Measurements from ENCODE around the gene FICD. TPM values are rescaled to one million over a fixed set of nuclear protein-coding genes. Genes with fewer than 3 reads are reported as not detected.
A peak's percentile ranks its signal among the peaks of the same experiment; 100 is the strongest.
"Not testable (repeated sequence)": the region's sequence is repeated elsewhere in the genome, so short reads cannot be mapped to it uniquely, and the experiment has no call there.

The FICD gene
- total and polyA plus RNA-seq, 9 of the 15 experiments (the other 6 are each of a cell fraction or from before 2014, with no cell fraction given) = 0.88 to 4.5 (median 1.9) TPM

DNA sequence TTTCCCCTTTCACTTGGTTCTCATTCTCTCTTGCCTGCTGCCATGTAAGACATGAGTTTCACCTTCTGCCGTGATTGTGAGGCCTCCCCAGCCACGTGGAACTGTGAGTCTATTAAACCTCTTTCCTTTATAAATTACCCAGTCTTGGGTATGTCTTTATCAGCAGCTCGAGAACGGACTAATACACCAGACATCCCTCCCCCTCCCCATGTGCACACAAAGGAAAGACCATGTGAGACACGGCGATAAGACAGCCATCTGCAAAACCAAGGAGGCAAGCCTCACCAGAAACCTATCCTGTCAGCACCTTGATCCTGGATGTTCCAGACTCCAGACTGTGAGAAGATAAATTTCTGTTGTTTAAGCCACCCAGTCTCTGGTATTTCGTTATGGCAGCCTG is 29.7 kb upstream of the FICD start (continued):
- TF ChIP-seq, protein P1, sequence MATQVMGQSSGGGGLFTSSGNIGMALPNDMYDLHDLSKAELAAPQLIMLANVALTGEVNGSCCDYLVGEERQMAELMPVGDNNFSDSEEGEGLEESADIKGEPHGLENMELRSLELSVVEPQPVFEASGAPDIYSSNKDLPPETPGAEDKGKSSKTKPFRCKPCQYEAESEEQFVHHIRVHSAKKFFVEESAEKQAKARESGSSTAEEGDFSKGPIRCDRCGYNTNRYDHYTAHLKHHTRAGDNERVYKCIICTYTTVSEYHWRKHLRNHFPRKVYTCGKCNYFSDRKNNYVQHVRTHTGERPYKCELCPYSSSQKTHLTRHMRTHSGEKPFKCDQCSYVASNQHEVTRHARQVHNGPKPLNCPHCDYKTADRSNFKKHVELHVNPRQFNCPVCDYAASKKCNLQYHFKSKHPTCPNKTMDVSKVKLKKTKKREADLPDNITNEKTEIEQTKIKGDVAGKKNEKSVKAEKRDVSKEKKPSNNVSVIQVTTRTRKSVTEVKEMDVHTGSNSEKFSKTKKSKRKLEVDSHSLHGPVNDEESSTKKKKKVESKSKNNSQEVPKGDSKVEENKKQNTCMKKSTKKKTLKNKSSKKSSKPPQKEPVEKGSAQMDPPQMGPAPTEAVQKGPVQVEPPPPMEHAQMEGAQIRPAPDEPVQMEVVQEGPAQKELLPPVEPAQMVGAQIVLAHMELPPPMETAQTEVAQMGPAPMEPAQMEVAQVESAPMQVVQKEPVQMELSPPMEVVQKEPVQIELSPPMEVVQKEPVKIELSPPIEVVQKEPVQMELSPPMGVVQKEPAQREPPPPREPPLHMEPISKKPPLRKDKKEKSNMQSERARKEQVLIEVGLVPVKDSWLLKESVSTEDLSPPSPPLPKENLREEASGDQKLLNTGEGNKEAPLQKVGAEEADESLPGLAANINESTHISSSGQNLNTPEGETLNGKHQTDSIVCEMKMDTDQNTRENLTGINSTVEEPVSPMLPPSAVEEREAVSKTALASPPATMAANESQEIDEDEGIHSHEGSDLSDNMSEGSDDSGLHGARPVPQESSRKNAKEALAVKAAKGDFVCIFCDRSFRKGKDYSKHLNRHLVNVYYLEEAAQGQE (IDR thresholded peaks at IDR 0.05; ENCODE audit: borderline replicate concordance) = peak; percentile 47; the same call in 1 of the 2 replicates
- TF ChIP-seq, protein P1 (CRISPR knock-in tag; IDR thresholded peaks at IDR 0.05; ENCODE audit: low read depth) = not testable (repeated sequence)
- peak; percentile 77; the same call in 1 of the 2 replicates for TF ChIP-seq ZKSCAN8 (CRISPR knock-in tag; IDR thresholded peaks at IDR 0.05)
- TF ChIP-seq MITF (IDR thresholded peaks at IDR 0.05) = peak; percentile 44; the same call in 1 of the 2 replicates
- peak; percentile 93 for TF ChIP-seq KLF1 (tag; IDR thresholded peaks at IDR 0.05)
- TF ChIP-seq DMBX1 (CRISPR knock-in tag; IDR thresholded peaks at IDR 0.05; ENCODE audit: borderline replicate concordance) = peak; percentile 92
- TF ChIP-seq CCNT2 (IDR thresholded peaks at IDR 0.05; ENCODE audit: borderline replicate concordance, extremely low read depth, insufficient read length, low read depth, low read length) = peak; percentile 80
- peak in 1 of 2 experiments; percentile 78; a peak in 2 of 4 replicates for TF ChIP-seq HDAC1 (IDR thresholded peaks at IDR 0.05)
- TF ChIP-seq ZNF589 (CRISPR knock-in tag; IDR thresholded peaks at IDR 0.05; ENCODE audit: low read depth) = peak; percentile 90
- TF ChIP-seq STAT5A (IDR thresholded peaks at IDR 0.05; ENCODE audit: borderline replicate concordance, low read length) = peak; percentile 90
- not testable (repeated sequence) for TF ChIP-seq NR4A1 (CRISPR knock-in tag; IDR thresholded peaks at IDR 0.05); FOXM1 (CRISPR knock-in tag; IDR thresholded peaks at IDR 0.05; ENCODE audit: low read depth)
- TF ChIP-seq NR4A1 (tag; IDR thresholded peaks at IDR 0.05) = peak; percentile 88
- peak; percentile 97 for TF ChIP-seq PML (IDR thresholded peaks at IDR 0.05; ENCODE audit: low read length)
- TF ChIP-seq, protein P2, sequence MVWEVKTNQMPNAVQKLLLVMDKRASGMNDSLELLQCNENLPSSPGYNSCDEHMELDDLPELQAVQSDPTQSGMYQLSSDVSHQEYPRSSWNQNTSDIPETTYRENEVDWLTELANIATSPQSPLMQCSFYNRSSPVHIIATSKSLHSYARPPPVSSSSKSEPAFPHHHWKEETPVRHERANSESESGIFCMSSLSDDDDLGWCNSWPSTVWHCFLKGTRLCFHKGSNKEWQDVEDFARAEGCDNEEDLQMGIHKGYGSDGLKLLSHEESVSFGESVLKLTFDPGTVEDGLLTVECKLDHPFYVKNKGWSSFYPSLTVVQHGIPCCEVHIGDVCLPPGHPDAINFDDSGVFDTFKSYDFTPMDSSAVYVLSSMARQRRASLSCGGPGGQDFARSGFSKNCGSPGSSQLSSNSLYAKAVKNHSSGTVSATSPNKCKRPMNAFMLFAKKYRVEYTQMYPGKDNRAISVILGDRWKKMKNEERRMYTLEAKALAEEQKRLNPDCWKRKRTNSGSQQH (CRISPR knock-in tag; IDR thresholded peaks at IDR 0.05) = 0 out of 2 replicates have a peak, but pooled peaks have one; percentile 24
- TF ChIP-seq CC2D1A (IDR thresholded peaks at IDR 0.05) = peak; percentile 98
- peak; percentile 95 for TF ChIP-seq FOXM1 (IDR thresholded peaks at IDR 0.05; ENCODE audit: low read depth)

Data from K562 (cell line).